Right lobe of liver (tissue), 6 donors: ENCODE results near the gene ABHD2. TPM values are rescaled to one million over a fixed set of nuclear protein-coding genes. Genes with fewer than 3 reads are reported as not detected.

Source experiments
- ATAC-seq, 4 donors: fragments of 200-7000 bp; cut with Tn5 transposase; one replicate each; pipeline ENCODE4 v1.9.1; 2020; ENCODE audit warnings: mild to moderate bottlenecking in 4 of 4, moderate library complexity in 4 of 4
- DNase-seq, 3 donors: peaks; one replicate each; pipeline ENCODE4 v3.0.0-alpha.2; 2020
- H3K27ac ChIP-seq, 3 donors: fragments of 200-600 bp; one replicate each; pipeline ENCODE4 v1.8.0; 2022
- H3K27me3 ChIP-seq, 2 donors: fragments of 200-600 bp; one replicate each; pipeline ENCODE4 v1.8.0; 2022
- H3K36me3 ChIP-seq, 4 donors: fragments of 200-600 bp; sonication (generic) in 1 of 4; one replicate each; pipeline versions ENCODE4 v1.5.1 to v1.8.0; 2017 to 2022; ENCODE audit warnings: control low read depth in 1 of 4
- H3K4me1 ChIP-seq, 4 donors: fragments of 200-600 bp; sonication (generic) in 1 of 4; one replicate each; pipeline versions ENCODE4 v1.5.1 to v1.8.0; 2017 to 2022; ENCODE audit warnings: control low read depth in 1 of 4
- H3K4me3 ChIP-seq, 3 donors: fragments of 200-600 bp; one replicate each; pipeline ENCODE4 v1.8.0; 2022
- H3K9me3 ChIP-seq, 4 donors: fragments of 200-600 bp; sonication (generic) in 1 of 4; one replicate each; pipeline versions ENCODE4 v1.5.1 to v1.8.0; 2017 to 2022; ENCODE audit warnings: control low read depth in 1 of 4
- CTCF ChIP-seq, 4 donors: fragments of 200-600 bp in 3 of 4; fragments of 450-650 bp in 1 of 4; IDR thresholded peaks; one replicate each; pipeline versions ENCODE4 v1.5.1 to v1.8.0; 2016 to 2022; ENCODE audit warnings: antibody characterized with exemption in 4 of 4, mild to moderate bottlenecking in 2 of 4
- POLR2A ChIP-seq: fragments of 450-650 bp; IDR thresholded peaks from one replicate; pipeline ENCODE4 v1.6.1; 2017; ENCODE audit warnings: antibody characterized with exemption, mild to moderate bottlenecking
- WGBS: methylation state at CpG from one replicate; pipeline ENCODE4 v1.1.6; 2018; ENCODE audit warnings: low coverage, low lambda C conversion rate; ENCODE audit not compliant: insufficient coverage; ENCODE audit errors: missing lambda C conversion rate; 5-methylcytosine and 5-hydroxymethylcytosine counted together
- intact Hi-C, 2 donors: fragments of 100-400 bp; cut with DNase I; formaldehyde crosslinking; loops; one replicate each; pipeline versions ENCODE4 v1.11.2 to v1.14.1; 2022
- total RNA-seq, 6 experiments: library from RNA; depleted of rRNA in 2 of 6; stranded (reverse); fragments of >200 nt in 2 of 6; fragmentation: NEBNext Ultra II Directional in 3 of 6; extraction: Animal tissue kit (Norgen Biotek cat#: 25700) in 3 of 6; gene quantifications; one replicate each; pipeline versions ENCODE4 v1.1.0 to v1.2.4, GENCODE V29; 2016 to 2023
- donor health status: DM: no; HTN: yes; CAD: no.
- donor health status: DM: no; HTN: no; CAD: no.
- donor health status: DM: no; HTN: no; CAD: no.
- donor health status: DM: no; HTN: yes; CAD: no.
- donor health status: DM: no; HTN: yes; CAD: no.

The ABHD2 gene
- total RNA-seq, 6 experiments from 2014 or later = 136 to 392 (median 315) TPM

GRCh38 chr15:89172921-89173320 lies 84.7 kb downstream of the ABHD2 start:
- intact Hi-C loops = no loop called here
- Histone ChIP-seq H3K36me3 (peaks cover 0 to 44% (median 29%) of the 10 kb centered on the region in 4 donors), H3K9me3 (no peaks in the 10 kb centered on the region), H3K27me3 (no peaks in the 10 kb centered on the region), H3K4me3 (no peak overlapping the region), H3K4me1 (no peaks in the 10 kb centered on the region), H3K27ac (no peak overlapping the region)
- no peak for TF ChIP-seq POLR2A
- TF ChIP-seq CTCF (IDR thresholded peaks at IDR 0.05) = no peak
- ATAC-seq (no peak), DNase-seq (no peak)
- WGBS = 53% methylated on average over 2 of the region's 2 CpGs

DNA sequence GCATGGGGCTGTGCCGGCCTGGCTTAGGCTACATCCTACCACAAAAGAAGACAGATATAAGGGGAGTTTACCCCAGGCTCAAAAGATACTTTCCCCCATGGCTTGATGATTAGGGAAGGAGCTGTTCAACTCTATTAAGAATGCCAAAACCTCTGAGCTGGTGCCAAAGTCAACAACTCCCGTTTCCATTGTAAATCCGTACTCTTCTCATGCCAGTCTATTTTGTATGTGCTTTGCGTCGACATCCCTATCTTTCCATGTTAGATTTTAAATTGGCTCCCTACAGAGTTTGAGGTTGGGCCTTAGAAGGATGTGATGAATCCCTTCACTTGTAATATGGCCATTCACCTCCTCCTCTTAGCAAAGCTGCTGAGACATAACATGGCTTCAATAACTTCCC lies 86.2 kb downstream of the ABHD2 start:
- H3K27ac ChIP-seq = no peak overlapping the region
- no peak overlapping the region for H3K4me3 ChIP-seq
- no peaks in the 10 kb centered on the region for H3K27me3 ChIP-seq
- intact Hi-C loops = no loop called here
- DNase-seq (no peak), ATAC-seq (no peak)
- 49% methylated on average over 5 of the region's 5 CpGs for WGBS
- H3K9me3 ChIP-seq = no peaks in the 10 kb centered on the region
- TF ChIP-seq CTCF (IDR thresholded peaks at IDR 0.05) = no peak
- peaks cover 0 to 59% (median 40%) of the 10 kb centered on the region in 4 donors for H3K36me3 ChIP-seq
- H3K4me1 ChIP-seq = no peaks in the 10 kb centered on the region

- H3K4me1 ChIP-seq = no peaks in the 10 kb centered on the region
- H3K4me3 ChIP-seq = no peak overlapping the region
- peak in 3 of 4 donors; percentile 6 to 38 (median 10) for ATAC-seq
- no peak overlapping the region for H3K27ac ChIP-seq
- H3K36me3 ChIP-seq = peaks cover 0 to 64% (median 43%) of the 10 kb centered on the region in 4 donors
- 34% methylated on average over 6 of the region's 13 CpGs for WGBS
- H3K27me3 ChIP-seq = no peaks in the 10 kb centered on the region
- intact Hi-C loops = loop anchor here in 1 of 2 donors (5.0 kb wide), 1 partner anchor 118 kb away; no protein-coding TSS in a partner anchor
- TF ChIP-seq POLR2A = no peak
- no peaks in the 10 kb centered on the region for H3K9me3 ChIP-seq
- no peak for DNase-seq
Observed at GRCh38 chr15:89175617-89176191, 87.4 kb downstream of the ABHD2 start.

DNA sequence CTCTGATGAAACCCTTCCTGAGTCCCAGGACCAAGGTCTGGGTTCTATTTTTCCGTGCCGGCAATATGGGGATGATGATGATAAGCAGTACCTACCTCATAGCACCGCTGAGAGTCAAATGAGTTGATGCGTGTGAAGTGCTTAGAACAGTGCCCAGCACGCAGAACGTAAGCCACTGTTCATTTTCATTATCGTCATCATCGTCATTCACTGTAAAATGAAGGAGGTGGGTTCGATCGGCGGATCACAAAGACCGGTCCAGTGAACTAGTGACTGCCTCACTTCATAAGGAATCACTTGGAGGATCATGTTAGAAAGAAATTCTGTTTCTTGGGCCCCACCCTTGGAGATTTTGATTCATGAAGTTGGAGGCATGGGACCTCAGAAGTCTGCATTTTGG lies 88.9 kb downstream of the ABHD2 start:
- 82% methylated on average over 11 of the region's 12 CpGs for WGBS
- ATAC-seq (no peak), DNase-seq (no peak)
- TF ChIP-seq POLR2A (no peak), CTCF (IDR thresholded peaks at IDR 0.05) (no peak)
- intact Hi-C loops = loop anchor here in 1 of 2 donors (5.0 kb wide), 1 partner anchor 120 kb away; no protein-coding TSS in a partner anchor
- H3K4me3 ChIP-seq = no peak overlapping the region
- H3K27ac ChIP-seq = no peak overlapping the region
- H3K27me3 ChIP-seq = no peaks in the 10 kb centered on the region
- no peaks in the 10 kb centered on the region for H3K9me3 ChIP-seq
- H3K36me3 ChIP-seq = peaks cover 0 to 71% (median 43%) of the 10 kb centered on the region in 4 donors
- H3K4me1 ChIP-seq = no peaks in the 10 kb centered on the region

DNA sequence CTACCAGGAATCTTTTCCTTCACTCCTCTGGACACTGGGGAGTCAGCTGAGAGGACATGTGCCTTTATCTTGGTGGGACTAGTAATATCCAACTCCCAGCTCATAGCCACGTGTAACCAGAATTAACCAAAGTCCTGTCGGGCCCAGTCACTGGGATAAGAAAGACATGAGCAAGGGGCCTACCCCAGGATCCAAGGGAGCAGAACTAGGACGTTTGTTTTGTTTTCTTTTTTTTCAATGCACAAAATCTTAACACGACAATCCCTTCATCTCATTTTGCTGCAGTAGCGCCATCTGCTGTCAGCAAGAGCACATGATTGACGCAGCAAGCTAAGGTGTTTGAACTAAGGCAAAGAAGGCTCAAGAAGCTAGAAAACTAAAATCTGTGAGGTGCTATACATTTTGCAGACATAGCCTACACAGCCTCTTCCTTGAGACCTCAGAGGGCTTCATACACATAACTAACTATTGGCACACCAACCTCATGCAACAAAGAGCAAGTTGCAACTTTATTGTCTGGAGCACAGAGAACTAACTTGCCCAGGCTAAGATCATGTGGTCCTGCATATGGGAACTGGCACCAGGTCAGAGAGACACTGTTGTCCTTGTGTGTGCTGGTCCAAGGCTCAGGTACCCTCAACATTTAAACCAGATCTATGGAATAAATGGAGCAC lies 89.5 kb downstream of the ABHD2 start:
- no peak overlapping the region for H3K4me3 ChIP-seq
- intact Hi-C loops = loop anchor here in 1 of 2 donors (5.0 kb wide), 1 partner anchor 120 kb away; no protein-coding TSS in a partner anchor
- H3K36me3 ChIP-seq = peaks cover 0 to 73% (median 43%) of the 10 kb centered on the region in 4 donors
- DNase-seq (no peak), ATAC-seq (peak; percentile 10 to 72 (median 51))
- TF ChIP-seq POLR2A (no peak), CTCF (IDR thresholded peaks at IDR 0.05) (peak; percentile 71 to 79 (median 75))
- H3K27me3 ChIP-seq = no peaks in the 10 kb centered on the region
- no peaks in the 10 kb centered on the region for H3K9me3 ChIP-seq
- WGBS = 26% methylated on average over 6 of the region's 6 CpGs
- no peaks in the 10 kb centered on the region for H3K4me1 ChIP-seq
- no peak overlapping the region for H3K27ac ChIP-seq
